RWPE2 (cell line): Measurements from ENCODE around the gene ANO6.

ENCODE experiments used
- ATAC-seq: fragments of 200-7000 bp; cut with Tn5 transposase; 3 replicates; pipeline ENCODE4 v1.9.1; 2021; ENCODE audit warnings: low read depth
- DNase-seq: peaks from one replicate; pipeline ENCODE4 v3.0.0-alpha.2; 2020; ENCODE audit warnings: low spot score
- H3K27ac ChIP-seq: fragments of 450-650 bp; 2 replicates; pipeline ENCODE4 v1.5.1; 2017; ENCODE audit warnings: mild to moderate bottlenecking; ENCODE audit not compliant: poor library complexity, severe bottlenecking
- H3K27me3 ChIP-seq: fragments of 250-450 bp; sonication (Bioruptor Pico); 2 replicates; pipeline ENCODE4 v1.5.1; 2021; ENCODE audit warnings: mild to moderate bottlenecking, moderate library complexity; ENCODE audit not compliant: insufficient read depth, poor library complexity, severe bottlenecking
- H3K36me3 ChIP-seq: fragments of 250-450 bp; sonication (Bioruptor Pico); 2 replicates; pipeline ENCODE4 v1.5.1; 2020; ENCODE audit warnings: low read depth, mild to moderate bottlenecking, moderate library complexity
- H3K4me1 ChIP-seq: fragments of 250-450 bp; sonication (Bioruptor Pico); 2 replicates; pipeline ENCODE4 v1.5.1; 2021; ENCODE audit warnings: mild to moderate bottlenecking, moderate library complexity; ENCODE audit not compliant: insufficient read depth, poor library complexity, severe bottlenecking
- H3K4me3 ChIP-seq: fragments of 250-450 bp; sonication (Bioruptor Pico); 2 replicates; pipeline ENCODE4 v1.5.1; 2021; ENCODE audit warnings: mild to moderate bottlenecking, moderate library complexity; ENCODE audit not compliant: severe bottlenecking
- H3K9me3 ChIP-seq: fragments of 250-450 bp; sonication (Bioruptor Pico); 2 replicates; pipeline ENCODE4 v1.5.1; 2021; ENCODE audit warnings: mild to moderate bottlenecking, moderate library complexity; ENCODE audit not compliant: severe bottlenecking
- CTCF ChIP-seq: fragments of 450-650 bp; IDR thresholded peaks from one replicate; pipeline ENCODE4 v1.5.1; 2017; ENCODE audit warnings: mild to moderate bottlenecking, moderate library complexity; ENCODE audit not compliant: poor library complexity, severe bottlenecking

Gene ANO6

GRCh38 chr12:45425426-45425825 lies 209.5 kb downstream of the ANO6 start:
- H3K9me3 ChIP-seq, result no peaks in the 10 kb centered on the region
- no peak for DNase-seq
- ATAC-seq, result no peak
- H3K4me1 ChIP-seq, result no peaks in the 10 kb centered on the region
- TF ChIP-seq CTCF, result no peak
- peaks cover 62% of the 10 kb centered on the region for H3K36me3 ChIP-seq
- H3K4me3 ChIP-seq, result no peak overlapping the region
- no peak overlapping the region for H3K27ac ChIP-seq
- no peaks in the 10 kb centered on the region for H3K27me3 ChIP-seq

GRCh38 chr12:45426294-45426693 lies 210.4 kb downstream of the ANO6 start:
- peaks cover 56% of the 10 kb centered on the region for H3K36me3 ChIP-seq
- no peak for TF ChIP-seq CTCF
- no peak for ATAC-seq

GRCh38 chr12:45427042-45427441 lies 211.1 kb downstream of the ANO6 start:
- ATAC-seq, result no peak
- no peak for TF ChIP-seq CTCF
- peaks cover 51% of the 10 kb centered on the region for H3K36me3 ChIP-seq
- no peaks in the 10 kb centered on the region for H3K4me1 ChIP-seq
- H3K9me3 ChIP-seq, result no peaks in the 10 kb centered on the region
- no peak overlapping the region for H3K4me3 ChIP-seq
- no peak overlapping the region for H3K27ac ChIP-seq
- H3K27me3 ChIP-seq, result no peaks in the 10 kb centered on the region
- no peak for DNase-seq

More at GRCh38 chr12:45426294-45426693, 210.4 kb downstream of the ANO6 start:
- no peak overlapping the region for H3K4me3 ChIP-seq
- H3K4me1 ChIP-seq, result no peaks in the 10 kb centered on the region
- H3K9me3 ChIP-seq, result no peaks in the 10 kb centered on the region
- no peaks in the 10 kb centered on the region for H3K27me3 ChIP-seq
- no peak overlapping the region for H3K27ac ChIP-seq
- DNase-seq, result no peak

- Histone ChIP-seq H3K4me1 (no peaks in the 10 kb centered on the region), H3K4me3 (no peak overlapping the region), H3K27ac (no peak overlapping the region), H3K9me3 (no peaks in the 10 kb centered on the region), H3K27me3 (no peaks in the 10 kb centered on the region), H3K36me3 (peaks cover 39% of the 10 kb centered on the region)
- DNase-seq (no peak), ATAC-seq (no peak)
- no peak for TF ChIP-seq CTCF
Observed at GRCh38 chr12:45429831-45430230, 213.9 kb downstream of the ANO6 start.

GRCh38 chr12:45431126-45431525 lies 215.2 kb downstream of the ANO6 start:
- no peaks in the 10 kb centered on the region for H3K4me1 ChIP-seq
- no peaks in the 10 kb centered on the region for H3K27me3 ChIP-seq
- H3K4me3 ChIP-seq, result no peak overlapping the region
- no peak overlapping the region for H3K27ac ChIP-seq
- H3K36me3 ChIP-seq, result peaks cover 29% of the 10 kb centered on the region
- ATAC-seq, result no peak
- TF ChIP-seq CTCF, result no peak
- no peaks in the 10 kb centered on the region for H3K9me3 ChIP-seq
- no peak for DNase-seq
